GM12878 (cell line): ENCODE results near the gene ATP13A5. TPM values are rescaled to one million over a fixed set of nuclear protein-coding genes. Genes with fewer than 3 reads are reported as not detected.

Source experiments
- ATAC-seq: fragments of 200-7000 bp; cut with Tn5 transposase; 3 replicates; pipeline ENCODE4 v1.9.1; 2020; ENCODE audit warnings: mild to moderate bottlenecking, moderate library complexity
- BruUV-seq: library from RNA; stranded (reverse); fragments of 400-500 nt; replicated peaks from 2 replicates; lab custom pipeline; 2021; lab: Mats Ljungman, UMichigan
- CTCF ChIA-PET: fragments of 300-600 bp; sonication (Branson Sonifier 250); formaldehyde crosslinking; extraction: SDS; loops from one replicate; lab custom pipeline; 2021; ENCODE audit warnings: inconsistent platforms; lab: Yijun Ruan, JAX
- POLR2A ChIA-PET: fragments of 350-600 bp; formaldehyde crosslinking; extraction: SDS; loops from one replicate; lab custom pipeline; 2021; ENCODE audit warnings: inconsistent platforms; lab: Charles Lee
- RAD21 ChIA-PET: fragments of 300-600 bp; sonication (Branson Sonifier 250); formaldehyde crosslinking; loops from one replicate; lab custom pipeline; 2023; ENCODE audit warnings: antibody characterized with exemption; ENCODE audit not compliant: unreplicated experiment; lab: Charles Lee
- SMC1A ChIA-PET: fragments of 300-600 bp; sonication (Branson Sonifier 250); formaldehyde crosslinking; loops from one replicate; lab custom pipeline; 2023; ENCODE audit not compliant: unreplicated experiment, uncharacterized antibody; lab: Charles Lee
- DNase-seq: peaks from one replicate; pipeline ENCODE4 v3.0.0-alpha.2; 2011; ENCODE audit warnings: low read depth, low spot score
- FAIRE-seq: peaks from 3 replicates; lab custom pipeline; 2011; peaks lifted over from hg19 to GRCh38; lab: Jason Lieb, UNC
- H2AFZ ChIP-seq: 2 replicates; pipeline ENCODE4 v1.6.0; 2011; ENCODE audit warnings: low read depth, low read length, control low read depth; ENCODE audit not compliant: control insufficient read depth
- H3K27ac ChIP-seq: 2 replicates; pipeline ENCODE4 v1.5.1; 2011; ENCODE audit warnings: control low read depth; ENCODE audit not compliant: control insufficient read depth, insufficient read depth
- H3K27me3 ChIP-seq, 2 experiments: replicated peaks in 1 of 2; 2 replicates each; pipeline versions ENCODE4 v1.6.0 to v1.6.1; 2011; ENCODE audit warnings: low read length in 1 of 2; ENCODE audit not compliant: control insufficient read depth in 2 of 2, insufficient read depth in 2 of 2
- H3K36me3 ChIP-seq, 2 experiments: 2 replicates each; pipeline ENCODE4 v1.5.1; 2011; ENCODE audit warnings: low read length in 1 of 2; ENCODE audit not compliant: control insufficient read depth in 2 of 2, insufficient read depth in 2 of 2
- H3K4me1 ChIP-seq: 2 replicates; pipeline ENCODE4 v1.6.1; 2011; ENCODE audit warnings: mild to moderate bottlenecking, low read length, moderate library complexity, mixed read lengths; ENCODE audit not compliant: control insufficient read depth, insufficient read depth
- H3K4me2 ChIP-seq: 2 replicates; pipeline ENCODE4 v1.6.0; 2011; ENCODE audit warnings: control low read depth; ENCODE audit not compliant: control insufficient read depth, insufficient read depth
- H3K4me3 ChIP-seq: fragments of 200-600 bp; sonication (generic); 2 replicates; pipeline ENCODE4 v1.5.1; 2016
- H3K79me2 ChIP-seq: 2 replicates; pipeline ENCODE4 v1.6.0; 2011; ENCODE audit warnings: low read length; ENCODE audit not compliant: control insufficient read depth, insufficient read depth
- H3K9ac ChIP-seq: 2 replicates; pipeline ENCODE4 v1.8.0; 2011; ENCODE audit warnings: low read length, control low read depth, mixed read lengths; ENCODE audit not compliant: control insufficient read depth, insufficient read depth
- H3K9me3 ChIP-seq: replicated peaks from 3 replicates; pipeline ENCODE4 v1.5.1; 2011; ENCODE audit warnings: mild to moderate bottlenecking, low read length; ENCODE audit not compliant: control insufficient read depth, insufficient read depth
- H4K20me1 ChIP-seq: 2 replicates; pipeline ENCODE4 v1.6.0; 2011; ENCODE audit not compliant: control insufficient read depth, insufficient read depth
- BHLHE40 ChIP-seq, 2 experiments: fragments of 450-650 bp in 1 of 2; IDR thresholded peaks; 2 replicates each; pipeline ENCODE4 v1.6.1; 2011 to 2017; ENCODE audit warnings: low read depth in 2 of 2, borderline replicate concordance in 1 of 2, improper control_type of control experiment in 1 of 2, low read length in 1 of 2, mild to moderate bottlenecking in 1 of 2
- ETV6 ChIP-seq, 2 experiments: fragments of 450-650 bp in 1 of 2; IDR thresholded peaks in 1 of 2; conservative IDR thresholded peaks in 1 of 2; 2 replicates each; pipeline ENCODE4 v1.6.1; 2014; ENCODE audit warnings: antibody characterized with exemption in 1 of 2, borderline replicate concordance in 1 of 2, low read depth in 1 of 2, mild to moderate bottlenecking in 1 of 2, moderate library complexity in 1 of 2
- NFIC ChIP-seq: IDR thresholded peaks from 2 replicates; pipeline ENCODE4 v1.6.1; 2012; ENCODE audit warnings: low read depth, mild to moderate bottlenecking, inconsistent platforms, low read length, moderate library complexity
- NR2C2 ChIP-seq: IDR thresholded peaks from 2 replicates; pipeline ENCODE4 v1.6.1; 2011; ENCODE audit warnings: borderline replicate concordance, low read depth; ENCODE audit not compliant: control insufficient read depth, insufficient read length
- PAX5 ChIP-seq: IDR thresholded peaks from 2 replicates; pipeline ENCODE4 v1.6.1; 2011; ENCODE audit warnings: low read depth, low read length, borderline replicate concordance
- PML ChIP-seq: IDR thresholded peaks from 2 replicates; pipeline ENCODE4 v1.6.1; 2012; ENCODE audit warnings: low read length, inconsistent platforms
- POLR2A ChIP-seq: IDR thresholded peaks from 2 replicates; pipeline ENCODE4 v1.6.1; 2011; ENCODE audit warnings: low read depth, mild to moderate bottlenecking, low read length
- POU2F2 ChIP-seq: IDR thresholded peaks from 3 replicates; pipeline ENCODE4 v1.6.1; 2011; ENCODE audit warnings: low read depth, mild to moderate bottlenecking, low read length, borderline replicate concordance
- RFX5 ChIP-seq: IDR thresholded peaks from 2 replicates; pipeline ENCODE4 v1.6.1; 2011; ENCODE audit warnings: low read depth, low read length, improper control_type of control experiment
- SREBF2 ChIP-seq: IDR thresholded peaks from 2 replicates; pipeline ENCODE4 v1.6.1; 2012; ENCODE audit warnings: mild to moderate bottlenecking, low read length
- SRF ChIP-seq, 2 experiments: IDR thresholded peaks; 2 replicates each; pipeline ENCODE4 v1.6.1; 2011; ENCODE audit warnings: low read depth in 2 of 2, low read length in 2 of 2, mild to moderate bottlenecking in 1 of 2, moderate library complexity in 1 of 2
- STAT3 ChIP-seq: IDR thresholded peaks from 2 replicates; pipeline ENCODE4 v1.6.1; 2011; ENCODE audit warnings: low read depth, low read length, improper control_type of control experiment
- SUPT20H ChIP-seq: IDR thresholded peaks from 2 replicates; pipeline ENCODE4 v1.6.1; 2011; ENCODE audit warnings: low read depth, mild to moderate bottlenecking, low read length, moderate library complexity, borderline replicate concordance; ENCODE audit not compliant: control insufficient read depth
- USF2 ChIP-seq: IDR thresholded peaks from 2 replicates; pipeline ENCODE4 v1.6.1; 2011; ENCODE audit warnings: low read depth, low read length, improper control_type of control experiment, borderline replicate concordance
- ZBTB33 ChIP-seq: fragments of 450-650 bp; IDR thresholded peaks from 2 replicates; pipeline ENCODE4 v1.6.1; 2017; ENCODE audit warnings: mild to moderate bottlenecking
- WGBS: methylation state at CpG from one replicate; pipeline ENCODE4 v1.1.6; 2016; ENCODE audit warnings: low lambda C conversion rate; ENCODE audit not compliant: insufficient replicate concordance, insufficient coverage; ENCODE audit errors: missing lambda C conversion rate; 5-methylcytosine and 5-hydroxymethylcytosine counted together
- in situ Hi-C: fragments of 300-500 bp; cut with MboI; formaldehyde crosslinking; loops from 9 replicates; pipeline ENCODE4 v1.14.3; 2018; ENCODE audit warnings: mixed read lengths
- intact Hi-C: fragments of 100-400 bp; cut with micrococcal nuclease; formaldehyde crosslinking; loops from one replicate; pipeline ENCODE4 v1.14.2; 2022; ENCODE audit not compliant: unreplicated experiment
- polyA plus RNA-seq, 11 experiments: library from polyadenylated mRNA; depleted of rRNA in 4 of 11; unstranded in 6 of 11; stranded (reverse) in 5 of 11; fragments of >200 nt; fragmentation: Nextera tagmentation in 4 of 11; fragmentation: Illumina TruSeq in 1 of 11; extraction: Ambion mirVana in 4 of 11; extraction: Trizol in 1 of 11; gene quantifications; 1 replicate in 1 of 11; 2 replicates in 10 of 11; pipeline versions ENCODE4 v1.2.1 to v1.2.3, GENCODE V29; 2011 to 2016; ENCODE audit warnings: inconsistent platforms in 2 of 11, missing spikeins in 2 of 11, low read depth in 1 of 11
- total RNA-seq, 4 experiments: library from RNA; depleted of rRNA in 3 of 4; stranded (reverse); fragments of >200 nt in 3 of 4; fragmentation: Illumina TruSeq in 1 of 4; extraction: Trizol in 1 of 4; gene quantifications; 2 replicates each; pipeline versions ENCODE4 v1.2.1 to v1.2.3, GENCODE V29; 2013 to 2021

The ATP13A5 gene
- total and polyA plus RNA-seq, 10 of the 15 experiments (the other 5 are each of a cell fraction or from before 2014, with no cell fraction given), result not detected

DNA sequence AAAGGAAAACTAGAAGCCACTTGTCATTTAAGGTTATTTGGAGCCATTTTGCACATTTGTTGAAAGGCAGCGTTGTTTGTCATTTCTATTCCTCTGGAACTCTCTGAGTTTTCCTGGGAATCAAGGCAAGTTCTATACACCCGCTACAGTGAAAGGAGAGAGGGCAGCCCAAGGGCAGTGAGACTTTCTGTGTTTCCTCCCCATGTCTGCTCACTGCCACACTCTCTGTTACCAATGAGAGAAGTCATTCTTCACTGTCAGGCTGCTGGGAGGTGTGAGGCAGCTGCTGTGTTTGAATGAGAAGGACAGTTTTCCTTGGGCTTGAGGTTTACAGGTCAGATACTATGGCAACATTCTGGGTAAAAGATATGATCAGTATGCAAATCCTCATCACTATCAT, 36.0 kb downstream of the ATP13A5 start:
- DNase-seq (no peak), FAIRE-seq (no peak), ATAC-seq (no peak)
- H3K27me3 ChIP-seq, result no peaks in the 10 kb centered on the region
- TF ChIP-seq BHLHE40 (IDR thresholded peaks at IDR 0.05; ENCODE audit: borderline replicate concordance in 1 of 2, low read depth in 2 of 2, low read length in 1 of 2) (no peak), PML (no peak), POU2F2 (no peak), POLR2A (no peak)
- 55% methylated on average over 2 of the region's 2 CpGs for WGBS
- no peaks in the 10 kb centered on the region for H3K9me3 ChIP-seq
- no peak overlapping the region for H3K4me2 ChIP-seq
- no peaks in the 10 kb centered on the region for H3K79me2 ChIP-seq
- ChIA-PET SMC1A (no interaction called here), POLR2A (no interaction called here), CTCF (no interaction called here), RAD21 (no interaction called here)
- H3K27ac ChIP-seq, result no peak overlapping the region
- intact Hi-C loops, result no loop called here
- no peaks in the 10 kb centered on the region for H3K36me3 ChIP-seq
- no peak overlapping the region for H3K4me3 ChIP-seq
- in situ Hi-C loops, result no loop called here
- no peaks in the 10 kb centered on the region for H4K20me1 ChIP-seq
- H3K4me1 ChIP-seq, result no peaks in the 10 kb centered on the region
- no peak overlapping the region for H2AFZ ChIP-seq
- H3K9ac ChIP-seq, result no peak overlapping the region
- BruUV-seq, result no TSS peak

DNA sequence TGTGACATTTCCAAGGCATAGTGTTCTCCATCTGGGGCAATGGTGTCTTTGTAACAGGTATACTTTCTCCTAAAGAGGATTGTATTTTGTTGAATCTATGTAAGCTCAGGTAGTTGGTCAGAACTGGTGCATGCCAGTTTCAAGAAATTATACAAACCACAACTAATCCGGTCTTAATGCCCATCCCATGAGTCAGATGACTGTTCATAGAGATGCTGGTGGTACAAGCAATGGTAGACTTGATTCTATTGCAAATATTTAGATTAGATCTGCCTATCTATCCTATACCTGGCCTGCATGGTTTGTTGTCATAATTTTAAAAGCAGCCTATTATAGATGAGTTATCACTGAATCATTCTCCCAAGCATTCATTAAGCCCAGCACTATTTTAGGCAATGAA, 43.5 kb downstream of the ATP13A5 start:
- in situ Hi-C loops, result no loop called here
- SMC1A ChIA-PET, result interaction anchor here (0.9 kb wide), 1 partner anchor 8 kb away, joined by 3 read pairs; no protein-coding TSS in a partner anchor
- H3K9me3 ChIP-seq, result no peaks in the 10 kb centered on the region; the same call in 2 of the 3 replicates

More for the DNA sequence above, 43.5 kb downstream of the ATP13A5 start:
- ChIA-PET POLR2A (interaction anchor here (0.6 kb wide), 1 partner anchor 264 kb away, joined by 5 read pairs; no protein-coding TSS in a partner anchor), RAD21 (no interaction called here), CTCF (no interaction called here)
- 21% methylated on average over 1 of the region's 1 CpG for WGBS
- DNase-seq (no peak), FAIRE-seq (no peak), ATAC-seq (no peak)
- H3K4me2 ChIP-seq, result no peak overlapping the region
- no peak overlapping the region for H3K27ac ChIP-seq
- BruUV-seq, result no TSS peak
- TF ChIP-seq NFIC (no peak), ETV6 (conservative IDR thresholded peaks at IDR 0.05 in 1 of 2, IDR thresholded peaks at IDR 0.05 in 1 of 2; ENCODE audit: borderline replicate concordance in 1 of 2, low read depth in 1 of 2) (no peak), RFX5 (no peak), USF2 (no peak), PAX5 (no peak), SRF (IDR thresholded peaks at IDR 0.05; ENCODE audit: low read depth in 2 of 2, low read length in 2 of 2) (no peak), ZBTB33 (no peak), SREBF2 (no peak), NR2C2 (no peak), STAT3 (no peak), SUPT20H (no peak)
- H3K36me3 ChIP-seq, result no peaks in the 10 kb centered on the region
- H4K20me1 ChIP-seq, result no peaks in the 10 kb centered on the region
- H3K27me3 ChIP-seq, result no peaks in the 10 kb centered on the region
- intact Hi-C loops, result no loop called here
- no peak overlapping the region for H3K9ac ChIP-seq
- no peak overlapping the region for H3K4me3 ChIP-seq
- H3K79me2 ChIP-seq, result no peaks in the 10 kb centered on the region
- H2AFZ ChIP-seq, result no peak overlapping the region
- H3K4me1 ChIP-seq, result no peaks in the 10 kb centered on the region
